GM23338 (cell line): ENCODE data around the gene CUTC. TPM values are rescaled to one million over a fixed set of nuclear protein-coding genes. Genes with fewer than 3 reads are reported as not detected.

Experiments used
- ATAC-seq: fragments of 200-7000 bp; cut with Tn5 transposase; 3 replicates; pipeline ENCODE4 v1.9.1; 2020
- DNase-seq: peaks from one replicate; pipeline ENCODE4 v3.0.0-alpha.2; 2015; ENCODE audit warnings: low spot score
- H2AFZ ChIP-seq: fragments of 200-600 bp; sonication (generic); 2 replicates; pipeline ENCODE4 v1.8.0; 2016; ENCODE audit warnings: antibody characterized with exemption, mild to moderate bottlenecking, moderate library complexity
- H3F3A ChIP-seq: fragments of 200-600 bp; sonication (generic); replicated peaks from 2 replicates; pipeline ENCODE4 v1.8.0; 2017; ENCODE audit warnings: antibody characterized with exemption, mixed run types, low read depth
- H3K27ac ChIP-seq: fragments of 200-600 bp; sonication (generic); 2 replicates; pipeline ENCODE4 v1.6.1; 2016; ENCODE audit warnings: low read depth
- H3K27me3 ChIP-seq: fragments of 200-600 bp; sonication (generic); 2 replicates; pipeline ENCODE4 v1.8.0; 2016; ENCODE audit warnings: mild to moderate bottlenecking, mixed run types, moderate library complexity; ENCODE audit not compliant: insufficient read depth
- H3K36me3 ChIP-seq: fragments of 200-600 bp; sonication (generic); 2 replicates; pipeline ENCODE4 v1.8.0; 2016; ENCODE audit warnings: mild to moderate bottlenecking; ENCODE audit not compliant: insufficient read depth
- H3K4me1 ChIP-seq: fragments of 200-600 bp; sonication (generic); 2 replicates; pipeline ENCODE4 v1.8.0; 2016; ENCODE audit warnings: mild to moderate bottlenecking, moderate library complexity; ENCODE audit not compliant: insufficient read depth
- H3K4me2 ChIP-seq: fragments of 200-600 bp; sonication (generic); 2 replicates; pipeline ENCODE4 v1.7.1; 2017; ENCODE audit warnings: mixed run types
- H3K4me3 ChIP-seq: fragments of 200-600 bp; sonication (generic); 2 replicates; pipeline ENCODE4 v1.6.1; 2016; ENCODE audit warnings: mixed run types
- H3K79me2 ChIP-seq: fragments of 200-600 bp; sonication (generic); replicated peaks from 2 replicates; pipeline ENCODE4 v1.8.0; 2017; ENCODE audit warnings: mild to moderate bottlenecking; ENCODE audit not compliant: insufficient read depth
- H3K9me2 ChIP-seq: fragments of 200-600 bp; sonication (generic); 2 replicates; pipeline ENCODE4 v1.8.0; 2017; ENCODE audit not compliant: insufficient read depth
- H4K20me1 ChIP-seq: fragments of 200-600 bp; sonication (generic); replicated peaks from 2 replicates; pipeline ENCODE4 v1.8.0; 2017; ENCODE audit warnings: mild to moderate bottlenecking; ENCODE audit not compliant: insufficient read depth
- H3K27ac Mint-ChIP-seq: 2 replicates; pipeline ENCODE4 v1.8.0; 2020; ENCODE audit warnings: inconsistent platforms, mild to moderate bottlenecking, moderate library complexity, mixed read lengths
- H3K27me3 Mint-ChIP-seq: 3 replicates; pipeline ENCODE4 v1.8.0; 2022; ENCODE audit warnings: low read depth, mild to moderate bottlenecking, moderate library complexity, mixed read lengths, inconsistent platforms; ENCODE audit not compliant: insufficient read depth, poor library complexity
- H3K36me3 Mint-ChIP-seq: 3 replicates; pipeline ENCODE4 v1.8.0; 2021; ENCODE audit warnings: low read depth, mild to moderate bottlenecking, inconsistent platforms, moderate library complexity, mixed read lengths
- H3K4me1 Mint-ChIP-seq: 3 replicates; pipeline ENCODE4 v1.8.0; 2020; ENCODE audit warnings: mild to moderate bottlenecking, inconsistent platforms, mixed read lengths
- H3K4me3 Mint-ChIP-seq: 3 replicates; pipeline ENCODE4 v1.8.0; 2021; ENCODE audit warnings: moderate library complexity, mild to moderate bottlenecking, inconsistent platforms, mixed read lengths
- H3K9me3 Mint-ChIP-seq: 3 replicates; pipeline ENCODE4 v1.8.0; 2020; ENCODE audit warnings: moderate library complexity, mild to moderate bottlenecking, inconsistent platforms, mixed read lengths
- CREB1 ChIP-seq: fragments of 250-450 bp; sonication (Bioruptor Pico); IDR thresholded peaks from 2 replicates; pipeline ENCODE4 v1.5.0; 2020; ENCODE audit warnings: low read depth, mild to moderate bottlenecking, moderate library complexity
- CTCF ChIP-seq, 2 experiments: fragments of 200-600 bp in 1 of 2; sonication (generic) in 1 of 2; conservative IDR thresholded peaks; 2 replicates each; pipeline versions ENCODE4 v1.5.1 to v1.6.1; 2016 to 2017; ENCODE audit warnings: antibody characterized with exemption in 2 of 2, low read depth in 2 of 2, mild to moderate bottlenecking in 2 of 2, moderate library complexity in 1 of 2
- ETS1 ChIP-seq: IDR thresholded peaks from 2 replicates; pipeline ENCODE4 v1.6.1; 2016; ENCODE audit warnings: antibody characterized with exemption
- EZH2phosphoT487 ChIP-seq: fragments of 200-600 bp; sonication (generic); IDR thresholded peaks from one replicate; pipeline ENCODE4 v1.8.1; 2018; ENCODE audit warnings: antibody characterized with exemption; ENCODE audit not compliant: unreplicated experiment
- JUNB ChIP-seq: IDR thresholded peaks from one replicate; pipeline ENCODE4 v1.6.1; 2016; ENCODE audit warnings: antibody characterized with exemption; ENCODE audit not compliant: unreplicated experiment
- POLR2AphosphoS5 ChIP-seq: IDR thresholded peaks from 2 replicates; pipeline ENCODE4 v1.6.1; 2016; ENCODE audit warnings: antibody characterized with exemption, low read depth
- STAT1 ChIP-seq: IDR thresholded peaks from one replicate; pipeline ENCODE4 v1.6.1; 2016; ENCODE audit warnings: antibody characterized with exemption; ENCODE audit not compliant: unreplicated experiment
- ZNF114 ChIP-seq: fragments of 250-450 bp; sonication (Bioruptor Pico); IDR thresholded peaks from 2 replicates; pipeline ENCODE4 v1.5.0; 2020; ENCODE audit warnings: mild to moderate bottlenecking, moderate library complexity
- ZNF331 ChIP-seq: fragments of 250-450 bp; sonication (Bioruptor Pico); IDR thresholded peaks from 2 replicates; pipeline ENCODE4 v1.5.0; 2020; ENCODE audit warnings: low read depth, mild to moderate bottlenecking, moderate library complexity
- ZNF462 ChIP-seq: fragments of 250-450 bp; sonication (Bioruptor Pico); IDR thresholded peaks from 2 replicates; pipeline ENCODE4 v1.5.0; 2020; ENCODE audit warnings: mild to moderate bottlenecking, moderate library complexity
- polyA plus RNA-seq: library from polyadenylated mRNA; unstranded; fragments of >200 nt; fragmentation: Nextera tagmentation; extraction: Ambion mirVana; gene quantifications from 2 replicates; pipeline ENCODE4 v1.2.1, GENCODE V29; 2016
- total RNA-seq: library from RNA; depleted of rRNA; stranded (reverse); fragments of >200 nt; shearing (Covaris generic); gene quantifications from 2 replicates; pipeline ENCODE4 v1.2.3, GENCODE V29; 2014

CUTC gene
- total and polyA plus RNA-seq, 2 experiments from 2014 or later = 20.2 to 30.4 TPM

- Histone ChIP-seq H3F3A (no peaks in the 10 kb centered on the region), H3K79me2 (no peaks in the 10 kb centered on the region), H4K20me1 (peaks cover 3% of the 10 kb centered on the region), H3K9me2 (no peaks in the 10 kb centered on the region), H3K4me2 (no peak overlapping the region), H2AFZ (no peak overlapping the region), H3K4me1 (no peaks in the 10 kb centered on the region), H3K4me3 (no peak overlapping the region), H3K27ac (no peak overlapping the region), H3K27me3 (no peaks in the 10 kb centered on the region), H3K36me3 (peaks cover 32% of the 10 kb centered on the region)
- no peak overlapping the region for H3K4me3 Mint-ChIP-seq
- H3K9me3 Mint-ChIP-seq = no peaks in the 10 kb centered on the region
- H3K27ac Mint-ChIP-seq = no peak overlapping the region
- no peaks in the 10 kb centered on the region for H3K27me3 Mint-ChIP-seq
- H3K36me3 Mint-ChIP-seq = peaks cover 42% of the 10 kb centered on the region
- H3K4me1 Mint-ChIP-seq = no peaks in the 10 kb centered on the region
- TF ChIP-seq POLR2AphosphoS5 = no peak
- no peak for TF ChIP-seq STAT1
- no peak for TF ChIP-seq ZNF331 (CRISPR knock-in tag)
- no peak for TF ChIP-seq EZH2phosphoT487
- no peak for TF ChIP-seq ETS1
- TF ChIP-seq ZNF114 (CRISPR knock-in tag) = no peak
- no peak for TF ChIP-seq CREB1 (CRISPR knock-in tag)
- no peak for TF ChIP-seq JUNB
- DNase-seq (no peak), ATAC-seq (no peak)
Observed at GRCh38 chr10:99750641-99751040, 18.6 kb downstream of the CUTC start.

GRCh38 chr10:99754670-99755069 lies 22.6 kb downstream of the CUTC start:
- Histone ChIP-seq H3K27ac (no peak overlapping the region), H3K4me2 (no peak overlapping the region), H3K36me3 (peaks cover 12% of the 10 kb centered on the region), H3K9me2 (no peaks in the 10 kb centered on the region), H3F3A (no peaks in the 10 kb centered on the region), H3K79me2 (no peaks in the 10 kb centered on the region), H4K20me1 (no peaks in the 10 kb centered on the region), H3K4me3 (no peak overlapping the region), H2AFZ (no peak overlapping the region), H3K4me1 (no peaks in the 10 kb centered on the region), H3K27me3 (no peaks in the 10 kb centered on the region)
- ATAC-seq (no peak), DNase-seq (no peak)
- Mint-ChIP-seq H3K27ac (no peak overlapping the region), H3K27me3 (no peaks in the 10 kb centered on the region), H3K36me3 (peaks cover 51% of the 10 kb centered on the region), H3K9me3 (no peaks in the 10 kb centered on the region), H3K4me1 (no peaks in the 10 kb centered on the region), H3K4me3 (no peak overlapping the region)
- TF ChIP-seq ZNF331 (CRISPR knock-in tag) (no peak), STAT1 (no peak), ZNF462 (CRISPR knock-in tag) (no peak), CTCF (conservative IDR thresholded peaks at IDR 0.05; ENCODE audit: low read depth in 2 of 2) (no peak), CREB1 (CRISPR knock-in tag) (no peak), JUNB (no peak), EZH2phosphoT487 (no peak)
